Vagina (tissue), 2 donors: ENCODE measurements around the gene RCAN1.
"Not testable (repeated sequence)": the region's sequence is repeated elsewhere in the genome, so short reads cannot be mapped to it uniquely, and the experiment has no call there.

Experiments
- CTCF ChIP-seq, 3 experiments: fragments of 450-650 bp in 2 of 3; fragments of 200-600 bp in 1 of 3; sonication (generic) in 1 of 3; IDR thresholded peaks; one replicate each; pipeline ENCODE4 v1.5.1; 2017 to 2019; ENCODE audit warnings: antibody characterized with exemption in 3 of 3, mild to moderate bottlenecking in 2 of 3, moderate library complexity in 2 of 3
- POLR2A ChIP-seq, 2 donors: fragments of 450-650 bp; IDR thresholded peaks; one replicate each; pipeline ENCODE4 v1.6.1; 2017; ENCODE audit warnings: antibody characterized with exemption in 2 of 2, mild to moderate bottlenecking in 2 of 2, moderate library complexity in 2 of 2

GRCh38 chr21:34483854-34484253 is 131.1 kb downstream of the RCAN1 start:
- TF ChIP-seq CTCF, POLR2A (IDR thresholded peaks at IDR 0.05): not testable (repeated sequence)
